Measurements from ENCODE around the gene CBL.

DNA sequence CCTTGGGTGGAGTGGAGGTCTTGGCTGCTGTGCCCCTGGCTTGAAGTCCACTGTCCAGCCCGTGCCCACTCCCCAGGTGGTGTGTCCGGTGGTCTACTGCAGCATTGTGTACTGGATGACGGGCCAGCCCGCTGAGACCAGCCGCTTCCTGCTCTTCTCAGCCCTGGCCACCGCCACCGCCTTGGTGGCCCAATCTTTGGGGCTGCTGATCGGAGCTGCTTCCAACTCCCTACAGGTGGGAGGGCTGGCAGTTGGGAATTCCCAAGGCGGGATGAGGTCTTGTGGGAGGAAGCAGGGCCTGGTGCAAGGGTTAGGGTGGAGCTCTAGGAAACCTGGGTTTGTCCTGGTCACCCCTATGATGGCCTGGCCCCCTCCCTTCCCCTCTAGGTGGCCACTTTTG, 46.0 kb upstream of the CBL start:
- TF ChIP-seq, protein P1, sequence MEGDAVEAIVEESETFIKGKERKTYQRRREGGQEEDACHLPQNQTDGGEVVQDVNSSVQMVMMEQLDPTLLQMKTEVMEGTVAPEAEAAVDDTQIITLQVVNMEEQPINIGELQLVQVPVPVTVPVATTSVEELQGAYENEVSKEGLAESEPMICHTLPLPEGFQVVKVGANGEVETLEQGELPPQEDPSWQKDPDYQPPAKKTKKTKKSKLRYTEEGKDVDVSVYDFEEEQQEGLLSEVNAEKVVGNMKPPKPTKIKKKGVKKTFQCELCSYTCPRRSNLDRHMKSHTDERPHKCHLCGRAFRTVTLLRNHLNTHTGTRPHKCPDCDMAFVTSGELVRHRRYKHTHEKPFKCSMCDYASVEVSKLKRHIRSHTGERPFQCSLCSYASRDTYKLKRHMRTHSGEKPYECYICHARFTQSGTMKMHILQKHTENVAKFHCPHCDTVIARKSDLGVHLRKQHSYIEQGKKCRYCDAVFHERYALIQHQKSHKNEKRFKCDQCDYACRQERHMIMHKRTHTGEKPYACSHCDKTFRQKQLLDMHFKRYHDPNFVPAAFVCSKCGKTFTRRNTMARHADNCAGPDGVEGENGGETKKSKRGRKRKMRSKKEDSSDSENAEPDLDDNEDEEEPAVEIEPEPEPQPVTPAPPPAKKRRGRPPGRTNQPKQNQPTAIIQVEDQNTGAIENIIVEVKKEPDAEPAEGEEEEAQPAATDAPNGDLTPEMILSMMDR (IDR thresholded peaks at IDR 0.05; ENCODE audit: borderline replicate concordance, extremely low read depth, low read length, poor library complexity, severe bottlenecking), result no peak
- no peak for TF ChIP-seq EZH2 (IDR thresholded peaks at IDR 0.05; ENCODE audit: borderline replicate concordance, low read depth, low read length, severe bottlenecking)
